LNCaP clone FGC (cell line): ENCODE measurements around the gene C12orf50.

Experiments used
- DNase-seq: peaks from one replicate; pipeline ENCODE4 v3.0.0-alpha.2; 2011; ENCODE audit warnings: low read depth
- H3K4me3 ChIP-seq: 2 replicates; pipeline ENCODE4 v1.5.1; 2011; ENCODE audit warnings: mild to moderate bottlenecking, low read depth, low read length, control low read depth
- TF ChIP-seq, protein P1 (sequence below): IDR thresholded peaks from 2 replicates; pipeline ENCODE4 v1.5.1; 2012; ENCODE audit warnings: mild to moderate bottlenecking; ENCODE audit not compliant: control insufficient read depth, insufficient read depth; ENCODE audit errors: extremely low read depth

C12orf50 gene

GRCh38 chr12:87991483-87991882 lies 37.7 kb downstream of the C12orf50 start:
- no peak for DNase-seq
- no peak overlapping the region for H3K4me3 ChIP-seq
- TF ChIP-seq, protein P1, sequence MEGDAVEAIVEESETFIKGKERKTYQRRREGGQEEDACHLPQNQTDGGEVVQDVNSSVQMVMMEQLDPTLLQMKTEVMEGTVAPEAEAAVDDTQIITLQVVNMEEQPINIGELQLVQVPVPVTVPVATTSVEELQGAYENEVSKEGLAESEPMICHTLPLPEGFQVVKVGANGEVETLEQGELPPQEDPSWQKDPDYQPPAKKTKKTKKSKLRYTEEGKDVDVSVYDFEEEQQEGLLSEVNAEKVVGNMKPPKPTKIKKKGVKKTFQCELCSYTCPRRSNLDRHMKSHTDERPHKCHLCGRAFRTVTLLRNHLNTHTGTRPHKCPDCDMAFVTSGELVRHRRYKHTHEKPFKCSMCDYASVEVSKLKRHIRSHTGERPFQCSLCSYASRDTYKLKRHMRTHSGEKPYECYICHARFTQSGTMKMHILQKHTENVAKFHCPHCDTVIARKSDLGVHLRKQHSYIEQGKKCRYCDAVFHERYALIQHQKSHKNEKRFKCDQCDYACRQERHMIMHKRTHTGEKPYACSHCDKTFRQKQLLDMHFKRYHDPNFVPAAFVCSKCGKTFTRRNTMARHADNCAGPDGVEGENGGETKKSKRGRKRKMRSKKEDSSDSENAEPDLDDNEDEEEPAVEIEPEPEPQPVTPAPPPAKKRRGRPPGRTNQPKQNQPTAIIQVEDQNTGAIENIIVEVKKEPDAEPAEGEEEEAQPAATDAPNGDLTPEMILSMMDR = no peak

DNA sequence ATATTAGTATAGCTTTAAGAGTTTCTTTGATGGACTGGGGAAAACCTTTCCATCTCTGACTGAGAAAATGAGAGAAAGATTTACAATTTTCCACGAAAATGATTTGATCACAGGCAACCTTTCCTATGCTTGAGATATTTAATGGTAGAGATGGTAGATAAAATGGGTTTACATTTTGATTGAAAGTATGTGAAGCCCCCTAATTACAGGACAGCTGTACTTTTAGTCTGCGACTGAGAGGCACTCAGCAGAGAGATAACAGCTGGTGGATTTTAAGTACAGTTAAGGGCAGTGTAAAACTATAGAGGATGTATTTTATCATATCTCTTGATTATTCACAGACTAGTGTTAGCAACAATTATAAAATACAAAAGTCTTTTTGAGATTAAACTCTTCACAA lies 40.7 kb downstream of the C12orf50 start:
- H3K4me3 ChIP-seq = no peak overlapping the region
- DNase-seq = no peak
- TF ChIP-seq, protein P1 = no peak

DNA sequence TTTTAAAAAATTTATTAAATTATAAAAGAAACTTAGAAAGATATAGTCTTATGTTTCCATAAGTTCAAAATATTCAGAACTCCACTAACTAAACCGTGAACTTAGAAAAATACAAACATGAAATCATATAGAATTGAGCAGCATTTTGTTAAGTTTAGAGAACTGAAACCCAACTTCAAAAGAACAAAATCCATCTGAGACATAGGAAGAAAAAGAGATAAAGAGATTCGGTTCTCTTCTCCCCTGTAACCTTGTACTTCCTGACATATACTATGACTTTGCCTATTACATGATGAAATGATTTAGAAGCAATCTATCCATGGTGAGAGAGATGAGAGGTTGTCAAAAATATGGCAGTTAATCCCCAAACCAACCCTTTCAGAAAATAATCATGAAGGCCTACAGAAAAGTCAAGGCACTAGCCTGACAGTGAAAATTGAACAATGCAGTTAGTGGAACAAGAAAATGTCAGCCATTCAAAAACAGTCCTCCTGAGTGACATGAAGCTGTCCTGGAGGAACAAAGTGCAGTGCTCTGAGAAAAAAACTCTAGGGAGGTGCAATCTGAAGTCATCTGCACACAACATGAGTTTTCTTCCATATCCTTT lies 44.0 kb downstream of the C12orf50 start:
- no peak overlapping the region for H3K4me3 ChIP-seq
- TF ChIP-seq, protein P1 = no peak
- DNase-seq = no peak

GRCh38 chr12:87982208-87982607 lies 47.0 kb downstream of the C12orf50 start:
- DNase-seq = no peak
- H3K4me3 ChIP-seq = no peak overlapping the region
- TF ChIP-seq, protein P1 = no peak

- DNase-seq = no peak
- no peak overlapping the region for H3K4me3 ChIP-seq
- TF ChIP-seq, protein P1 = no peak
Observed at GRCh38 chr12:87981495-87981894, 47.7 kb downstream of the C12orf50 start.

DNA sequence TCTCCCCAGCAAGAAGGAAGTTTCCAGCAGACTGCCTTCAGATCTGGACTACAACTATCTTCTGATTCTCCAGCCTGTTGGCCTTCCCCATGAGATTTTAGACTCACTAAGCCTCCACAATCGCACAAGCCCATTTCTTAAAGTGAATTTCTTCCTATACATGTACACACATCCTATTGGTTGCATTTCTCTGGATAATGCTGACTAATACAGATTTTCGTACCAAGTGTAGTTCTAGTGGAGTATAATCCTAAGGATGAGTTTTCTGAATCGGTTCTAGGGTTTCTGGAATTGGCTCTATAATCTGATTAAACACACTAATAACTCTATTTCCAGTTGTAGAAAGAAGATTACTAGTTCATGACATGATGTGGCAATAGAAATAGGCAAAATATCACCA lies 53.3 kb downstream of the C12orf50 start:
- no peak for DNase-seq
- TF ChIP-seq, protein P1 = no peak
- no peak overlapping the region for H3K4me3 ChIP-seq

DNA sequence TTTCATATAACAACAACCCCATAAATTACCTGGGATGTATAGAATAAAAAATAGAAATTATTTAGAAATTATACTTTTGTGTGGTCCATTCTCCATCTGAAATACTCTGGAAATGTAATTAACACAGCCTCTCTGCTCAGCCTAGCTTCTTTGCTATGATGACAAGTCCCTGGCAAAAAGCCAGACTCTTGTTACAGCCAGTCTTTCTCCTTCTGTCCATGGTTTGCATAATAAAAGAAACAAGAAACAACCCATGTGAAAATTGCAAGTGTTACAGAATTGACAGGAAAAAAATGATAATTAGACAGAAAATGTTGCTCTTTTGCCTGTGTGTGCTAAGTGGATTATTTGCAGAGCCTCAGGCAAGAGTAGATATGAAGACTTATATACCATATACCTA lies 61.3 kb downstream of the C12orf50 start:
- no peak for DNase-seq
- H3K4me3 ChIP-seq = no peak overlapping the region
- TF ChIP-seq, protein P1 = no peak
